HL-60 (cell line): ENCODE measurements around the gene TMEM94.
"Not testable (repeated sequence)": the region's sequence is repeated elsewhere in the genome, so short reads cannot be mapped to it uniquely, and the experiment has no call there.

Experiments
- DNase-seq, 2 experiments: peaks; one replicate each; pipeline ENCODE4 v3.0.0-alpha.2; 2010 to 2020; ENCODE audit warnings: low read depth in 1 of 2, low spot score in 1 of 2
- H3K27ac ChIP-seq: fragments of 250-450 bp; sonication (Bioruptor Pico); replicated peaks from 2 replicates; pipeline ENCODE4 v1.5.1; 2020; ENCODE audit warnings: mild to moderate bottlenecking, moderate library complexity
- H3K27me3 ChIP-seq: fragments of 250-450 bp; sonication (Bioruptor Pico); 2 replicates; pipeline ENCODE4 v1.5.1; 2021; ENCODE audit warnings: mild to moderate bottlenecking, moderate library complexity; ENCODE audit not compliant: insufficient read depth, poor library complexity, severe bottlenecking
- H3K4me3 ChIP-seq: replicated peaks from 2 replicates; pipeline ENCODE4 v1.5.1; 2011; ENCODE audit warnings: mild to moderate bottlenecking, control low read depth, low read length; ENCODE audit not compliant: insufficient read depth
- GABPA ChIP-seq: IDR thresholded peaks from 2 replicates; pipeline ENCODE4 v1.6.1; 2012; ENCODE audit warnings: low read depth
- POLR2AphosphoS5 ChIP-seq: IDR thresholded peaks from 2 replicates; pipeline ENCODE4 v1.6.1; 2012; ENCODE audit warnings: low read depth
- SPI1 ChIP-seq: IDR thresholded peaks from 2 replicates; pipeline ENCODE4 v1.6.1; 2012; ENCODE audit warnings: low read depth, mild to moderate bottlenecking, borderline replicate concordance
- TF ChIP-seq, protein P1 (sequence below): IDR thresholded peaks from one replicate; pipeline ENCODE4 v1.5.1; 2011; ENCODE audit warnings: low read length, control low read depth, inconsistent platforms; ENCODE audit not compliant: insufficient read depth
- TF ChIP-seq, protein P2 (sequence below): IDR thresholded peaks from 2 replicates; pipeline ENCODE4 v1.6.1; 2012; ENCODE audit warnings: low read depth; ENCODE audit not compliant: insufficient replicate concordance

Gene TMEM94

DNA sequence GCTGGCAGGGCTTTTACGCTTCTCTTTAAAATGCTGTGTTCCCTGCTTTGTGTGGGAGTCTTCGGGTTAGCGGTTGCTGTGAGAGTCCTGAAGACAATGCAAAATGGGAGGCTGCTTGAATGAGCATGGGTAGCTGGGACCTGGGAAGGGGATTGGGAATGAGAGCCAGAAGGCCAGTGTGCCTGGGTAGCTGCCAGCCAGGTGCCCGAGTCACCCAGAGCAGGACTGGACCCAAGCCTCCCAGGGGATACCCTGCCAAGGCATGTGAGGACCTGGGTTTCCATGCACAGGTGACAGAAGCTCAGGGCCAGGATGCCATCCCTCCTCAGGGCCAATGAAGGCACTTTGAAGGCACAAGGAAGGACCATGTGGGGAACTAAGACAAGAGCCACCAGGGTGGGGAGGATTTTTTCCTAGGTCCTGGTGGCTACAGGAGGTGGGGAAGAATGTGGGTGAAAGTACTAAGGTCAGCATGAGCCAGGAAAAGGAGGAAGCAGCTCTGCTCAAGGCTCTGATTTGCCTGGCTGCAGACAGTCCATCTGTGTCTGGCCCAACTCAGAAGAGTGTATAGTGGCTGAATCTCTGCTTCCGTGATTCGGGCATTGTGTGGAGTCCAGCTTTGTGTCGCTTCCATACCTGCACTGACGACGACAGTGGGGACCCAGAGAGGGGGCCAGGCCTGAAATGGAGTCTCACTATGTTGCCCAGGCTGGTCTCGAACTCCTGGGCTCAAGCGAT is 20.5 kb downstream of the TMEM94 start:
- H3K4me3 ChIP-seq: no peak overlapping the region
- TF ChIP-seq, protein P1, sequence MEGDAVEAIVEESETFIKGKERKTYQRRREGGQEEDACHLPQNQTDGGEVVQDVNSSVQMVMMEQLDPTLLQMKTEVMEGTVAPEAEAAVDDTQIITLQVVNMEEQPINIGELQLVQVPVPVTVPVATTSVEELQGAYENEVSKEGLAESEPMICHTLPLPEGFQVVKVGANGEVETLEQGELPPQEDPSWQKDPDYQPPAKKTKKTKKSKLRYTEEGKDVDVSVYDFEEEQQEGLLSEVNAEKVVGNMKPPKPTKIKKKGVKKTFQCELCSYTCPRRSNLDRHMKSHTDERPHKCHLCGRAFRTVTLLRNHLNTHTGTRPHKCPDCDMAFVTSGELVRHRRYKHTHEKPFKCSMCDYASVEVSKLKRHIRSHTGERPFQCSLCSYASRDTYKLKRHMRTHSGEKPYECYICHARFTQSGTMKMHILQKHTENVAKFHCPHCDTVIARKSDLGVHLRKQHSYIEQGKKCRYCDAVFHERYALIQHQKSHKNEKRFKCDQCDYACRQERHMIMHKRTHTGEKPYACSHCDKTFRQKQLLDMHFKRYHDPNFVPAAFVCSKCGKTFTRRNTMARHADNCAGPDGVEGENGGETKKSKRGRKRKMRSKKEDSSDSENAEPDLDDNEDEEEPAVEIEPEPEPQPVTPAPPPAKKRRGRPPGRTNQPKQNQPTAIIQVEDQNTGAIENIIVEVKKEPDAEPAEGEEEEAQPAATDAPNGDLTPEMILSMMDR: no peak
- TF ChIP-seq GABPA: no peak
- no peak for TF ChIP-seq POLR2AphosphoS5
- TF ChIP-seq, protein P2, sequence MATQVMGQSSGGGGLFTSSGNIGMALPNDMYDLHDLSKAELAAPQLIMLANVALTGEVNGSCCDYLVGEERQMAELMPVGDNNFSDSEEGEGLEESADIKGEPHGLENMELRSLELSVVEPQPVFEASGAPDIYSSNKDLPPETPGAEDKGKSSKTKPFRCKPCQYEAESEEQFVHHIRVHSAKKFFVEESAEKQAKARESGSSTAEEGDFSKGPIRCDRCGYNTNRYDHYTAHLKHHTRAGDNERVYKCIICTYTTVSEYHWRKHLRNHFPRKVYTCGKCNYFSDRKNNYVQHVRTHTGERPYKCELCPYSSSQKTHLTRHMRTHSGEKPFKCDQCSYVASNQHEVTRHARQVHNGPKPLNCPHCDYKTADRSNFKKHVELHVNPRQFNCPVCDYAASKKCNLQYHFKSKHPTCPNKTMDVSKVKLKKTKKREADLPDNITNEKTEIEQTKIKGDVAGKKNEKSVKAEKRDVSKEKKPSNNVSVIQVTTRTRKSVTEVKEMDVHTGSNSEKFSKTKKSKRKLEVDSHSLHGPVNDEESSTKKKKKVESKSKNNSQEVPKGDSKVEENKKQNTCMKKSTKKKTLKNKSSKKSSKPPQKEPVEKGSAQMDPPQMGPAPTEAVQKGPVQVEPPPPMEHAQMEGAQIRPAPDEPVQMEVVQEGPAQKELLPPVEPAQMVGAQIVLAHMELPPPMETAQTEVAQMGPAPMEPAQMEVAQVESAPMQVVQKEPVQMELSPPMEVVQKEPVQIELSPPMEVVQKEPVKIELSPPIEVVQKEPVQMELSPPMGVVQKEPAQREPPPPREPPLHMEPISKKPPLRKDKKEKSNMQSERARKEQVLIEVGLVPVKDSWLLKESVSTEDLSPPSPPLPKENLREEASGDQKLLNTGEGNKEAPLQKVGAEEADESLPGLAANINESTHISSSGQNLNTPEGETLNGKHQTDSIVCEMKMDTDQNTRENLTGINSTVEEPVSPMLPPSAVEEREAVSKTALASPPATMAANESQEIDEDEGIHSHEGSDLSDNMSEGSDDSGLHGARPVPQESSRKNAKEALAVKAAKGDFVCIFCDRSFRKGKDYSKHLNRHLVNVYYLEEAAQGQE: no peak
- no peak for TF ChIP-seq SPI1
- no peaks in the 10 kb centered on the region for H3K27me3 ChIP-seq
- DNase-seq: no peak
- H3K27ac ChIP-seq: no peak overlapping the region

DNA sequence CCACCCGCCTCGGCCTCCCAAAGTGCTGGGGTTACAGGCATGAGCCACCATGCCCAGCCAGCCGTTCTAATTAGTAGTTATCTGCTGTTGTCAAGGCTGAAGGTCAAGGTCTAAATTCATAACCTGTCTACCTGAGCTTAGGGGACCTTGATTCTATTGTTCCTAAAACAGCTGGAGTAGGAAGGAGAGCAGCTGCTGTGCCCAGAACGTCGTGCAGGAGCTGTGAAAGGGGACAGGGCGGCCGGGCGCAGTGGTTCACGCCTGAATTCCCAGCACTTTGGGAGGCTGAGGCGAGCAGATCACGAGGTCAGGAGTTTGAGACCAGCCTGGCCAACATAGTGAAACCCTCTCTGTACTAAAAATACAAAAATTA is 21.0 kb downstream of the TMEM94 start:
- not testable (repeated sequence) for DNase-seq, H3K27me3 ChIP-seq, H3K4me3 ChIP-seq, H3K27ac ChIP-seq

DNA sequence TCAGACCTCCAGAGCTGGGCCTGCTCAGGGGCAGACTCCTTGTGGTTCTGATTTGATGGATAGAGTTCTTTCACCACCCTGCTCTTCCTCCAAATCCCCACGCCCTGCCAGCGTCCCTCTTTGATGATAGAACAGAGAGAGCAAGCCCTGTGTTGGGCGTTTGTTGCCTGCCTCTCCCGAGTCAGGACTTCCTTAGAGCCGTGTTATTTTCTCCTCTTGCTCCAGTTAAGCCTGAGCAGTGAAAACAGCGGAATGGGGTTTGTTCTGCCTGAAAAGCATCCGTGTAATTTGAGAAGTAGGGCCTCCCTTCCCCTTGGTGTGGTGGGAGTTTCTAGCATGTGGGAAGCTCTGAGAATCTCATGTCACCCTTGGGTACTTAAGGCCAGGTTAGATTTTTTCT is 22.1 kb downstream of the TMEM94 start:
- DNase-seq: no peak
- Histone ChIP-seq H3K27me3 (no peaks in the 10 kb centered on the region), H3K27ac (no peak overlapping the region), H3K4me3 (no peak overlapping the region)
- TF ChIP-seq, protein P1: no peak
- TF ChIP-seq, protein P2: no peak
- TF ChIP-seq POLR2AphosphoS5 (no peak), GABPA (no peak), SPI1 (no peak)

DNA sequence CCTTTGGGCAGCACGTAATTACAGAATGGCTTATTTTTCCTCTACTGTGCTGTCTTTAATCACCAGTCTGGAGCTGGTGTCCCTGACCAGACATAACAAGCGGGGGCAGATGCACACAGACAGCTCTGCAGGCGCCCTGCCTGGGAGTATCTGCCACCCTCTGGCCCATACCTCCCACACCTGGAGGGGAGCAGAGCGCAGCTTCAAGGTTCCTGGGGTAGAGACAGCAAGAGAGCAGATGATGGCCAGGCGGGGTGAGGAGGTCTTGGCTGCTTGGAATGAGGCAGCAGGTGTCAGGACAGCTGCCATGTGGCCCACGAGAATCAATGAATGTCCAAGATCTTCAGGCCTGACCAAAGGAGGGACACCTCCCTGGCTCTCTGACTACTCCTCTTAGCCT is 23.8 kb downstream of the TMEM94 start:
- Histone ChIP-seq H3K27me3 (no peaks in the 10 kb centered on the region), H3K4me3 (no peak overlapping the region), H3K27ac (no peak overlapping the region)
- DNase-seq: no peak
- TF ChIP-seq SPI1: no peak
- TF ChIP-seq, protein P2: no peak
- no peak for TF ChIP-seq GABPA
- TF ChIP-seq, protein P1: no peak
- TF ChIP-seq POLR2AphosphoS5: no peak
